HG02852 (cell line): ENCODE measurements around the gene HPRT1.

Experiments used
- ATAC-seq: cut with Tn5 transposase; IDR thresholded peaks from one replicate; pipeline ENCODE4 v1.9.1; 2021; ENCODE audit warnings: mild to moderate bottlenecking, moderate library complexity; ENCODE audit not compliant: unreplicated experiment

Gene HPRT1

GRCh38 chrX:134472041-134472440 is 12.1 kb downstream of the HPRT1 start:
- ATAC-seq = no peak

DNA sequence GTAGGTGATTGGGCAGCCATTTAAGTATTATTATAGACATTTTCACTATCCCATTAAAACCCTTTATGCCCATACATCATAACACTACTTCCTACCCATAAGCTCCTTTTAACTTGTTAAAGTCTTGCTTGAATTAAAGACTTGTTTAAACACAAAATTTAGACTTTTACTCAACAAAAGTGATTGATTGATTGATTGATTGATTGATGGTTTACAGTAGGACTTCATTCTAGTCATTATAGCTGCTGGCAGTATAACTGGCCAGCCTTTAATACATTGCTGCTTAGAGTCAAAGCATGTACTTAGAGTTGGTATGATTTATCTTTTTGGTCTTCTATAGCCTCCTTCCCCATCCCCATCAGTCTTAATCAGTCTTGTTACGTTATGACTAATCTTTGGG is 16.3 kb downstream of the HPRT1 start:
- ATAC-seq = no peak

DNA sequence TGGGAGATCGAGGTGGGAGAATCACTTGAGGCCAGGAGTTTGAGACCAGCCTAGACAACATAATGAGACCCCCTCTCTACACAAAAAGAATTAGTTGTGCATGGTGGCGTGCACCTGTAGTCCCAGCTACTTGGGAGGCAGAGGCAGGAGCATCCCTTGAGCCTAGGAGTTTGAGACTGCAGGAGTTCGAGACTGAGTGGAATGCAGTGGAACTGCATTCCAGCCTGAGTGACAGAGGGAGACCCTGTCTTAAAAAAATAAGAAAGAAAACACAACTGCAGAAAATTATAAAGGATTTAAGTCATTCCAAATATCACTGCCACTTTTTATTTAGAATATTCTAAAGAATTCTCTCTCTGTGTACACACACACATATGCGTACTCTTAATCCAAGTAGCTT is 18.4 kb downstream of the HPRT1 start:
- no peak for ATAC-seq

GRCh38 chrX:134480061-134480460 is 20.1 kb downstream of the HPRT1 start:
- ATAC-seq = no peak

DNA sequence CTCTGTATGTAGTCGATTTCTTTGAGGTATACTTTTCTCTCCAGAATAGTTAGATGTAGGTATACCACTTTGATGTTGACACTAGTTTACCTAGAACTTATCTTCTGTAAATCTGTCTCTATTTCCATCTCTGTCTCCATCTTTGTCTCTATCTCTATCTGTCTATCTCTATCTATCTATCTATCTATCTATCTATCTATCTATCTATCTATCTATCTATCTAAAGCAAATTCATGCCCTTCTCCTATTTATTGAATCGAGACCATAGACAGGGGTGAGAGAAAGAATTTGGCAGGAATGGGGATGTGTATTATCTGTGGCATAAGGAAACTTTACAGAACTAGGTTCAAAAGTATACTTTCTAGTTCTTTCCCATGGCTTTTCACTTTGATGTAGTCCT is 21.4 kb downstream of the HPRT1 start:
- ATAC-seq = no peak

DNA sequence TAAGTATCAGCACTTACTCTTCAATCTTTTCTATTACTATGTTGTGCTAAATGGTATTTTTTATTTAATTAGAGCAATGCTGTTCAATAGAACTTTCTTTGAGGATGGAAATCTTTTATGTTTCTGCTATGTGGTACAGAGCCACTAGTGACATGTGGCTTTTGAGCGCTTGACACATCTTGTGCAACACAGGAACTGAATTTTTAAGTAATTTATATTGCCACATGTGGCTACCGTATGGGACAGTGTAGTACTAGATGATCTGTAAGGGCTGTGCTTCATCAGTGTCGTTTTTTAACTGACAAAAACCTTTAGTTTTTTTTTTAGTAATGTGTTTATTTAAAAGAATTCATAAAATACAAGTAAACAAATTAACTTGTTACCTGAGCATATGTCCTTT is 22.4 kb downstream of the HPRT1 start:
- ATAC-seq = no peak

GRCh38 chrX:134484039-134484438 is 24.1 kb downstream of the HPRT1 start:
- ATAC-seq = no peak

- no peak for ATAC-seq
Measured at GRCh38 chrX:134501941-134502340, 42.0 kb downstream of the HPRT1 start.

GRCh38 chrX:134502686-134503085 is 42.7 kb downstream of the HPRT1 start:
- ATAC-seq = no peak

- ATAC-seq = no peak
Measured at GRCh38 chrX:134512566-134512965, 52.6 kb downstream of the HPRT1 start.

- ATAC-seq = no peak
Measured at GRCh38 chrX:134513091-134513490, 53.1 kb downstream of the HPRT1 start.

DNA sequence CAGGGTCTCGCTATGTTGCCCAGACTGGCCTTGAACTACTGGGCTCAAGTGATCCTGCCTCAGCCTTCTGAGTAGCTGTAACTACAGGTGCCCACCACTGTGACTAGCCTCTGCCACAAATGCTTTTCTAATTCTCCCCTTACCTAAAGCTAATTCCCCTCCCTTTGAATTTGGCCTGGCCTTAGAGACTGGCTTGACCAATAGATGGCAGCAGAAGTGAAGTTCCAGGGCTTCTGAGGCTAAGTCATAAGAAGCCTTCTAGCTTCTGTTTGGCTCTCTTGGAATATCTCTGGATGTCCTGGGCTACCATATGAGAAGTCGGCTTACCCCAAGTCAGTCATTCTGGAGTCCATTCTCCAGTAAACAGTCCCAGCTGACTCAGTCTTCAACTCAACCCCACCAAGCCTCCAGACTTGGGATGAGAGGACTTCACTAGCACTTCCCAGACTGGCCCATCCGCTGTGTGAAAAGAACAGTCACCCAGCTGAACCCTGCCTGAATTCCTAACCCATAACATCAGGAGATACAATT is 61.0 kb downstream of the HPRT1 start:
- ATAC-seq = peak; percentile 56

GRCh38 chrX:134524181-134524580 is 64.2 kb downstream of the HPRT1 start:
- no peak for ATAC-seq

DNA sequence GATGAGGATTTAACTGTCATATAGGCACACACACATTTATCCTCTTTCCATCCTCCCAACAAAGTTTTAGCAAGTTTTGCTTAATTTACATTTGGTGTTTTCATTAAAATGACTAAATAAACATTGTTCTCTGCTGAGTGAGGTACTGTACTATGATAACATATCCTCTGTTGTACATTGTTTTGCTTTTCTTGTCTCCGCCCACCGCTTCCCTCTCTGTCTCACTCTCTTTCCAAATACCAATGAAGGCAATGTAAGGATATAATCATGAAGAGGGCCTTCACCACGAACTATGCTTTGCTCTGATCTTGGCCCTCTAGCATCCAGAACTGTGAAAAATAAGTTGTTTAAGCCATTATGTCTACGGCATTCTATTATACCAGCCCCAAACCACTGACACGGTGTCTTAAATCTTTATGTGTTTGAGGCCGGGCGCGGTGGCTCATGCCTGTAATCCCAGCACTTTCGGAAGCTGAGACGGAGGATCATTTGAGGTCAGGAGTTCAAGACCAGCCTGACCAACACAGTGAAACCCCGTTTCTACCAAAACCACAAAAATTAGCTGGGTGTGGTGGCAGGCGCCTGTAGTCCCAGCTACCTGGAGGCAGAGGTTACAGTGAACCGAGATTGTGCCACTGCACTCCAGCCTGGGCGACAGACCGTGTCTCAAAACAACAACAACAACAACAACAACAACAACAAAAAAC is 65.3 kb downstream of the HPRT1 start:
- no peak for ATAC-seq

GRCh38 chrX:134526399-134526798 is 66.4 kb downstream of the HPRT1 start:
- no peak for ATAC-seq

DNA sequence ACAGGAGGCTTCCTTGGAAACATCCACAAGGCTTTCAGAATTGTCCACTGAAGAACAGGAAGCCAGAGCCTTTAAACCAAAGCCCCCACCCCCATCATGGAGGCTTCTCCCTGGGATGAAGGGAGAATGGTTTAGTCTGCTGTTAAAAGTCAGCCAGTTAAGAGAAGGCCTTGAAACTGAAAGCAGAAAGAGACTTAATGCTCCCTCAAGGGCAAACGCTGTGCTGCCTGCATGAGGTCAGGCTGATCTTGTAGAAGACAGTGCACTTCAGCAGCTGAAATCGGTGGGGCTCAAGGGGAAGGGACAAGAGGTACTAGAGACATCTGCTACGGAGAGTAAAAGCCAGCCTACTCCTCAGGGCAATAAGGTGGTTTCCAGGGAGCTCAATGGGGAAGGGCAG is 69.0 kb downstream of the HPRT1 start:
- no peak for ATAC-seq

DNA sequence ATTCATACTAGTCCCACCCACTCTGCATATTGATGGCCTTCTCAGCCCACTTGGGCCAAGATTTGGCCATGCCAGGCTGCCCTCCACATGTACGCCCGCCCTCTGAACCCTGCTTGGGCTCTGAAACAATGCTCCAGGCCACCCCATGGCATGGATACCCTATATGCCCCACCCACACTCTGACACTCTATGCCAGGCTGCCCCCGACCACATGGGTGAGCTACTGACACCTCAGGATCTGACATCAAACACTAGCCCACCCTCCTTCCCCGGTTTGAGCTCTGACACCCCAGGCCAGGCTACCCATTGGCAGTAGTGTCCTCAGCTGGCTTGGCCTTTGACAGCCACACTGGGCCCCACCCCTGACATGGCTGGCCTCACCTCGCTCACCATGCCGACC is 69.5 kb downstream of the HPRT1 start:
- no peak for ATAC-seq

- no peak for ATAC-seq
Measured at GRCh38 chrX:134530845-134531244, 70.9 kb downstream of the HPRT1 start.

GRCh38 chrX:134533352-134533751 is 73.4 kb downstream of the HPRT1 start:
- ATAC-seq = no peak

- no peak for ATAC-seq
Measured at GRCh38 chrX:134533952-134534351, 74.0 kb downstream of the HPRT1 start.

- ATAC-seq = no peak
Measured at GRCh38 chrX:134537179-134537955, 77.4 kb downstream of the HPRT1 start.

GRCh38 chrX:134538316-134538715 is 78.4 kb downstream of the HPRT1 start:
- ATAC-seq = no peak
